HL-60/S4 treated with retinoic acid at 250 ng/mL for 4 days and 3 days (cell line): ENCODE measurements around the gene ADAM8.

Experiments used
- in situ Hi-C: fragments of 300-500 bp; cut with MboI; formaldehyde crosslinking; loops from 2 replicates; pipeline ENCODE4 v1.7.0; 2022; ENCODE audit warnings: low sequenced_read_pairs

ADAM8 gene

DNA sequence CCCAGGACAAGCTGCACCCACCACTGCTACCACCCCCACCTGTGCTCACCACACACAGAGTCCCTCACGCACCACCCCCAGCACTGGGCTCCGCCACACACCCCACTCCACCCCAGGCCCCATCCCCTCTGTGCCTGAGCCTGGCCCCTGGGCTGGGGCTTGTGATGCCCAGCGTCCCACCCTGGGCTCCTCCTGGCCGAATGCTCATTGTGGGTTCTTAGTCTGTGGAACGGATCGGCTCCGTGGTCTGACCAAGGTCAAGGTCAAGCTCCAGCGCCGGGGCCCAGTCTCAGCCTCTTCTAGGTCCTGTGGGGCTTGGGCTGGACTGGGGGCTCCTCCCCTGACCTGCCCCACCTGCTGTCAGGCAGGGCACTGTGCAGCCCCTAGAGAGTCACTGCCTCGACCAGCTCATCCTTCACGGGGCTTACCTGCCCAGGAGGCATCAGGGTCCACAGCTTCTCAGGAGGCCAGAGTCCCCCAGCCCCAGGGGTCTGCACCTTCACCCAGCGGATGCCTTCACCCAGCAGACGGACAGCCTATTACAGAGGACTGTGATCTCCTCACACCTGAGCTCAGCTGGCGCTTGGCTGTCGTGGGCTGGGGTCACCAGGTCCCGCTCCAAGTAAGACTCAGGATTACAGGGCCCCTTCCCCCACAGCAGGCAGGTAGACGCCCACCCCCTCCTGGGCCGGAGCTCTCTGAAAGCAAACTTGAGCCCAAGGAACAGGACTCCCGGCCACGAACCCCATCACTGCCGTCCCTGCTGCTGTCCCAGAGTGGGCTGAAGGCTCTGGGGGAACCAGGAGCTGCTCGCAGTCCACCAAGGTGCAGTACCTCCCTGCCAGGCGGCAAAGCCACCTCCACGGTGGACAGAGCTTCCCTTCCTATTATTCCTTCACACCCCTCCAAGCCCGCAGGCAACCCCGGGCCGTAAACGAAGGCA is 61.9 kb downstream of the ADAM8 start:
- in situ Hi-C loops, result no loop called here

DNA sequence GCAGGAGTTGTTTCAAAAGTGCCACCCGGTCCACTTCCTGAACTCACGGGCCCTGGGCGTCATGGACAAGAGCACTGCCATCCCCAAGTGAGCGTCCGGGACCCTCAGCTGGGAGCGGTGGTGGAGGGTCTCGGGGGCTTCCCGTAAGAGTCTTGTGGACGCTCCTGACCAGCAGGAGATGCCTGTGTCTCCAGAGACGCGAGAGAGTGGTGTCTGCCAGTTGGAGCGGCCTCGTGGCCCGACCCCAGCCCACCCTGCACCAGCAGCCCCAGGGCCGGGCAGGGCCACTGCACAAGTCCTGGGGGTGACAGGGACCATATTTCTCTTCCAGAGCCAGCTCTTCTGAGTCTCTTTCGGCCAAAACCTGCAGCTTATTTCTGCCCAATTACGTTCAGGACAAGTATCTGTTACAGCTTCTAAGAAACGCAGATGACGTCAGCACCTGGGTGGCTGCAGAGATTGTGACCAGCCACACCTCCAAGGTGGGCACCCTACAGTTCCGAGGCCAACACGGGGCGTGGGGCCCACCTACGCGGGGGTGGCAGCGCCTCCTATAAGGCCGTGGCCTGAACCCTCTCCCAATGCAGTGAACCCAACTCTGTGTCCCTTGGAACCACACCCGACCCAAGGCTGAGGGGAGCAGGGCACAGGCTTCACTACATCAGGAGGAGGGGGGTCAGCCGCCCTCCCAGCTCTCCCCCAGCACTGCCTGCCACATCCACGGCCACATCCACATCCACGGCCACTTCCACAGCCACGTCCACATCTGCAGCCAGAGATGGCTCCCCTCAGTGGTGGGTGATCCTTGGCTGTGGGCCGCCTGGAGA is 62.8 kb downstream of the ADAM8 start:
- in situ Hi-C loops, result no loop called here

DNA sequence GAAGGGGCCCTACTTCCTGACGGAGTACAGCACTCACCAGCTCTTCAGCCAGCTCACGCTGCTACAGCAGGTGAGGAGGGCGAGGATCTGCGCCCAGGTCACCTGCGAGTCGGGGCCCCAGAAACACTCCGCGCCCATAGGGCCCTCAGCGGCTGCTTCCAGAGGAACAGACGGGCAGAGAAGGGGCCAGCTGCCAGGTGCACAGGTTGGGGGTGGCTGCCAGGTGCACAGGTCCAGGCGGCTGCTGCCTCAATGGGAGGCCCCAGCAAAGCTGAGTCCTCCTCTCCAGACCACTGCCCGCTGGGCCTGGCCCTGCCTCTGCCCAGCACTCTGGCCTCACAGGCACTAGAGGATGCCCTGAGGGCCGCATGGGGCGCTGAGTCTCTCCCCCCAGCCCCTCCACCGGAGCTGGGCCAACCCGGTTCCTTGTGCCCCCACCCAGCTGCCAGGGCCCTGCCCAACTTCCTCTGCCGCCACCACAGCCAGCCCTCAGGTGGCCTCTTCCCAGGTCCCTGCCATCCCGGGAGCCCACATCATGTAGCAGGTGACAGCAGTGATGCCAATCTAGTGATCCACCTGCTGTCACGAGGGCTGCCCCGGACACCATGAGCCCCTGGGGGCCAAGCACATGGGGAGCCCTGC is 63.7 kb downstream of the ADAM8 start:
- in situ Hi-C loops, result no loop called here
